Activated CD4-positive, alpha-beta T cell treated with anti-CD3 and anti-CD28 coated beads, Interleukin-2, amount 50 U/mL, for 4 hours (primary cell): Measurements from ENCODE around the gene NHLH1.
"Not testable (repeated sequence)": the region's sequence is repeated elsewhere in the genome, so short reads cannot be mapped to it uniquely, and the experiment has no call there.

Source experiments
- DNase-seq, 2 experiments: peaks; one replicate each; pipeline ENCODE4 v3.0.0-alpha.2; 2020

NHLH1 gene

DNA sequence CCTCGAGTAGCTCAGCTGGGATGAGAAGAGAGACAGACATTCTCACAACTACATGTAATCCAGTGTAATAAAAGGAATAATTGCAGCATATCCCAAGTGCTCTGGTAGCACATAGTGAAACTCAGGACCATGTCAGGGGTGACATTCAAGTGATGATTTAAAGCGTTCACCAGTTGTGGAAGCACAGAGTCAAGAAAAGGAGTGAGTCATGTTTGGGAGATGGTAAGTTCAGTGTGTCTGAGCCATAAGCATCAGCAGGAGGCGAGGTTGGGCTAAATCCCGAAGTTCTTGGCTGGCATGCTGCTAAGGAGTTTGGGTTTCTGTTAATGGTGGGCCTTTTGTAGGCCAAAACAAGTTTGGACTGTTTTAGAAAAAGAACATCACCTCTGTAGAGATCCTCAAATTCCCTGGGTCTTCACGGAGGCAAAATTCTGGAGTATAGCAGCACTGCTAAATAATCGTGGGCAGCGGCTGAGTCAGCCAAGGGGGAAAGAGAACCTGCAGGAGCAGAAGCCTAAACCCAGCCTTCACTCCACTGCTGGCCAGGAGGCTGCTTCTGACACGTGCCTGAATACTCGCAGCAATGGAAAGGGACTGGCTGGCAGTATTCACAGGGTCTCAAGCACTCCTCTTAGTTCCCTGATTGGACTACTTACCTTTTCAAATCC is 7.2 kb upstream of the NHLH1 start:
- no peak for DNase-seq

DNA sequence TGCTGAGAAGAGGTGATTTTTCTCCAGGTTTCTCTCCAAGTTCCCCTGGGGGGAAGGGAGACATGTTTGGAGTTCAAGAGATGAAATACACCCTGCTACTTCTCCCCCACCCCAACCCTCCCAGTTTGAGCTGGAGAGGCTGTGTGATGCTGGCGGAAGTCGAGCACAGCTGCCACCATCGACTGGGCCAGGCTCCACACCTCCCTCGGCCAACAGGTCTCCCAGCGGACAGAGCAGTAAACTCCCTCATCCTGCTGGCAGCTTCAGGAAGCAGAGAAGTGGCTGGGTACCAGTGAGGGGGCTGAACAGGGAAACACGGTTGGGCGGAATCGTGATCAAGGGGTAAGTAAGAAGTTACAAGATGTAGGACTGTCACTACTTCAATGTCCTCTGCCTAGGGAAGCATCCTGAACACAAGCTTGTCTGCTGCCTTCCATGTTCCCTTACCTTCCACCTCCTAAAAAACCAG is 6.6 kb upstream of the NHLH1 start:
- no peak for DNase-seq

DNA sequence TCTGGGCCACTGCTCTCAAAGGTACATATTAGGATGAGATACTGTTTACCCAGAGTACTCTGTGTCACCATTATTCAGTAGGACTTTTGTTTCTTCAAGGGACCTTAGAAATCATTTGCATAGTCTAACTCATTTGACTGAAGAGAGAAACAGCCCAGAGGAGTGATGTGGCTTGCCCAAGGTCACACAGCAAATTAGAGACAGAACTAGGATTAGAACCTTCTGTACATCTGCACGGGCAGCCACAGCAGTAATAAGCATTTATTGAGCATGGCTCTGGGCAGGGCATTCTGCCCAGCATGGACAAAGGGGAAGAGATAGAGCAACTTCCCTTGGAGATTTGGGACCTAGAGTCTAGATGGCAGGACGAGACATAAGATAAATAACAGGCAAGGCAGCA is 5.7 kb upstream of the NHLH1 start:
- no peak for DNase-seq

DNA sequence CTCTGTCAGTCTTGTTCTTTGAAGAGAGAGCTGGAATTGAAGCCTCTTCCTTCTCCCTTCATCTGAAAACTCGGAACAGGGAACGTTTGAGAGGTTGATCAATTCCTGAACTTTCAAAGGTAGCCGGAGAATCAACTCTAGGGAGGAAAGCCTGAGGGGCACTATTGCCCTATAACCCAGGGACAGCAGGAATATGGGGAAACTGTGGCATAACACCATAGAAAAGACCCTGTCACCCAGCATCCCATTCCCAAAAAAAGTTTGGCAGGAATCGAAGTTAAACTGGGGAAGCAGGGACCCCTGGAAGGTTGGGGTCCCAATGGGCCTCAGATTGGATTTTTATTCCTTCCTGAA is 5.1 kb upstream of the NHLH1 start:
- no peak for DNase-seq

DNA sequence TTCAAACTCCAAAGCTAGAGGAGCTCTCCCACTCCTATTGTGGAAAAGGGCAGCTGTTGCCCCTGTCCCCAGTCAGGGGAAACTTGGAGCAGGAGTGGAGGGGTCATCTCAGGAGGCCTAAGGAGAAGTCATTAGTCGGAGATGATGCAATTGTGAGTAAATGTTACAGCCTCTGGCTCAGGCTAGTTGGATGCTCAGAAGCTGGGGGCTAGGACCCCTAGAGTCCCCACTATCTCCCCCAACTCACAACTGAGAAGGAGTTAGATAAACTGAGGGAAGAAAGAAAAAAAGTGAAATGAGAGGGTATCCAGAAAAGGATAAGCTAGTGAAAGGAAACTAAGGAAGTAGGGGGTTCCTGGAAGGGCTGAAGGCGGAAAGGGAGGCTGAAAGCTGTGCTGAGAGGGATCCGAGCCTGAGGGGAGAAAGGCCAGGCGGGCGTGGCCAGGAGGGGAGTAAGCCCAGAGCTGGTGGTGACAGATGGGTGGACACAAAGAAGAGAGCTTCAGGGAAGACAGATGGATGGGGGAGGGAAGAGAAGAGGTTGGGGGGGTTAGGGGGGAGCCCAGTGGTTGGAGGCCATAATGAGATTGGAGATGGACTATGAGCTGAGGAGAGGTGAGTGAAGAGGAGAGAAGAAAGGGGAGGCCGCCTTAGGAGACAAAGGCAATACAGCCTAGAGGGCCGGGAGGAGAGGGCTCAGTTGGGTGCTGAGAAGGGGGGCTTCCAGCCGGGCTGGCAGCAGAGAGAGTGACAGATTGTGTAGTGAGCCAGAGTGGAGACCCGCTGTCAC is 4.5 kb upstream of the NHLH1 start:
- DNase-seq = no peak

DNA sequence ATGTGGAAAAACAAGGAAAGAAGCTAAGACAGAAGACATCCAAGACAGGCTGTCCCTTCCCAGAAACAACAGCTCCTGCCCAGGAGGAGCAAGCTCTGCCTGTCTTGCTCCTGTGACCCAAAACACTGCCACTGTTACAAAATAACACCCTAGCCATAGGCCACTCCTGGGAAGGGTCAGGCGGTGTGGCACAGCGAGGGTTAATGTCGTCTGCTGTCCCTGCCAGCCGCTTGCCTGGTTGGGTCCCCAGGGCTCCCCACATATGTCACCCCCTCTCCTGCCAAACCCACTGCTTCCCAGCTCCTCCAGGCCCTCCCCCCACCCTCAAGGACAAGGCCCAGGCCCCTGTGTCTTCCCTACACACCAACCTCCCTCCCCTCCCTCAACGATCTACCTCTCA is 3.9 kb upstream of the NHLH1 start:
- DNase-seq = no peak

DNA sequence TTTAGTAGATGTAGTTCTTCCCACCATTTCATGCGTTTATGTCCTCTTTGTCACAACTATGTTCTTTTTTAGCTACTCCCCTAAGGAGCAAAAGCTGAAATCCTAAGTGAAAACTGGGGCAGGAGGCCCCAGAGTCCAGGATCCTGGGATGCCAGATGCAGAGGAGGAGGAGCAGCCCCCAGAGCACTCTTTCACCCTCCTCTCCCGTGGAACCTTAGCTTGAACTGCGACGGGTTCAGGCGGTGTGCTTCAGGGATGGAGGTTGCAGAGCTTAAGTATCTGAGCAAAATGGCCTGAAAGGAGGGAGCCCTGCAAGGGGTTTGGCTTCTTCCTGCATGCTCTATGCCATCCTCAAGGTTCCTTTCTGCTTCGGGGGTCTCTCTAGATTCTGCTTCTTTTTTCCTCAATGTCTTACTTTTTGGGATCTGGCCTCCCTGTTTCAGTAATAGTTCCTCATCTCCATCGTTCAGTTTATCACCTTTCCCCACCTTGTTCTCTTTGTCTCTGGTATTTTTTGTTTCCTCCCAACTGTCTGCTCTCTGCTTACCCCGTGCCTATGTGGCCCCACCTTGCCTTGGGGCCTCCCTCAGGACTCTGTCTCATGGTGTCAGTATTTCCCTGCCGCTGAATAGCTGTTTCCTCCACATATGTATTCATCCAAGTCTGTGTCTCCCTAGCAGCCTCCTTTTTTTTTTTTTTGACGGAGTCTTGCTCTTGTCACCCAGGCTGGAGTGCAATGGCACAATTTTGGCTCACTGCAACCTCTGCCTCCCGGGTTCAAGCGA is 2.7 kb upstream of the NHLH1 start:
- no peak for DNase-seq

DNA sequence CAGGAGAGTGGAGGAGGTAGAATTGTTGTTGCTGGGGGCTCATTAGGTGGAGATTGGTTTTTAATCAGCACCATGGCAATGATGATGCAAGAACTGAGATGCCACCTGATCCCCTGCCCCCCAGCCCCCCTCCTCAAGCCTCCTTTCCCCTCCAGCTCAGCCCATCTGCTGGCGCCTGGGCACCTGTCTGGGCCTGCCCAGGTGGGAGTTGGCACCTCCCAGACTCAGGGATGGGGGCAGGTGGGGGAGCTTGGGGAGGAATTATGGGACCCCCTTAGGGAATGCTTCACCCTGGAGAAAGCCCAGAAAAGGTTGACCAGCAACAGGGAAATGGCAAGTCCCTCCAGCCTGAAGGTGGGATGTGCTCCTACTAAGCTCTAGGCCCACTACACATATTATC is 1.5 kb upstream of the NHLH1 start:
- no peak for DNase-seq

DNA sequence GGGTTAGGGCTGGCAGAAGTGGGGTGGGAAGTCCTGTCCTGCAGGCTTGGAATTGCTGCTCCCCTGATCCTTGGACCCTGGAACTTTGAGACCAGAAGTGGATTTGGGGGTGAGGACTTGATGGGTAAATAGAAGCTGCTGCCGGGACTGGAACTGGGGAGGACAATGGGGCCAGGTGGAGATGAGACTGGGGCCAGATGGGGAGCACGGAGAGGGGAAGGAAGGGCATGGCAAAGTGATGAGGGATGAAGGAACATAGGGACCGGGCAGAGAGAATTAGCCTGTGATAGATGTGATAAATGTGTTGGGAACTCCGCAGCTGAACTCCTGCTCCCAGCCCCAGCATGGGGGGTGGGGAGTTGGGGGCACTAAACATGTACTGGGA is 637 bp downstream of the NHLH1 start:
- no peak for DNase-seq

DNA sequence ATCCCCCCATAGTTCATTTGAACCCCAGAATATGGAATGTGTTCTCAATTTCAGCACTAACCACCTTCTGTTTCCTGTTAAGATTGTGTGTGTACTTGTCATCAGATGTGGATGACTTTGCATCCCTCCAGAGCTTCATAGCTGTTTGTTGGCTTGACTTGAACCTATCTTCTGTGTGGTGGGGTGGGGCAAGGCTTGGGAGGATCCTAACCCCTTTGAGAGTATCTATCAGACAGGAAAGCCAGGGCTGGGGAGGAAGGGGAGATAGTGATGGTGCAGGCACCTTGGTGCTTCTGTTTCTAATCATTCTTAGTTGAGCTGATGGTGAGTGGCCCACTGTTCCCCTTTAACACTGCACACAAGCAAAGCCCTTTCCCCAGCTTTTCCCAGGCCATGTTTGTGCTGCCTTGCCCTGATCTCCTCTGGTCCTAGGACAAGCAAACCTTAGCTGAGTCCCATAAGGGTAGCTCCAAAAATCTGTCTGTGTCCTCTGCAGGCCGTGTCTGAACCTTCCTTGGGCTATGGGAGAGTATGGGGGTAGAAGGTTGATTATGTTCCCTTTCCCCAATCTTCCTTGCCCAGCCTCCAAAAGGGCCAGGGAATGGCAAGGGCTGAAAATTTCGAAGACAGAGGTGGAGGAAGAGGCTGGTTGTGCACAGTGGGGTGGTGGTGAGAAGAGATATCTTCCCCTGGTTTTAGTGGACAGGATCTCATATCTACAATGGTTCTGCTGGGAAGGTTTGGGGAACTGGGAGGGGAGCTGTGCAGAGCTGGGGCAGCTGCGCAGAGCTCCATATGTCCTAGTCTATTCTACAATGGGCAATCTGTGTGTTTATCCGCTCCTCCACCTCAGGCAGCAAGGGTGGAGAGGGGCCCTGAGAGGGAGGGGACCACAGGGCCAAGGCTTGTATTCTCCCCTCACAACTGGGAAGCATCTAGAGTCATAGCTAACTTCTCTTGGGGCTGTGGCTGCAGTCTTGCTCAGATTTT is 1.4 kb downstream of the NHLH1 start:
- no peak for DNase-seq

DNA sequence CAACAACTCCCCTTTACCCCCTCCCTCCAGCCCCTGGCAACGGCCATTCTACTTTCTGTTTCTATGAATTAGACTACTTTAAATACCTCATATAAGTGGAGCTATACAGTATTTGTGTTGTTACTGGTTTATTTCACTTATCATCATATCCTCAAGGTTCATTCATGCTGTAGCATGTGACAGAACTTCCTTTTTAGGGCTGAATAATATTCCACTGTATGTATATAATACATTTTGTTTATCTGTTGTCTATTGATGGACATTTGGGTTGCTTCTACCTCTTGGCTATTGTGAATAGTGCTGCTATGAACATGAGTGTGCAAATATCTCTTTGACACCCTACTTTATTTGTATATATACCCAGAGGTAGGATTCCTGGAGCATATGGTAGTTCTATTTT is 2.2 kb downstream of the NHLH1 start:
- DNase-seq = no peak

DNA sequence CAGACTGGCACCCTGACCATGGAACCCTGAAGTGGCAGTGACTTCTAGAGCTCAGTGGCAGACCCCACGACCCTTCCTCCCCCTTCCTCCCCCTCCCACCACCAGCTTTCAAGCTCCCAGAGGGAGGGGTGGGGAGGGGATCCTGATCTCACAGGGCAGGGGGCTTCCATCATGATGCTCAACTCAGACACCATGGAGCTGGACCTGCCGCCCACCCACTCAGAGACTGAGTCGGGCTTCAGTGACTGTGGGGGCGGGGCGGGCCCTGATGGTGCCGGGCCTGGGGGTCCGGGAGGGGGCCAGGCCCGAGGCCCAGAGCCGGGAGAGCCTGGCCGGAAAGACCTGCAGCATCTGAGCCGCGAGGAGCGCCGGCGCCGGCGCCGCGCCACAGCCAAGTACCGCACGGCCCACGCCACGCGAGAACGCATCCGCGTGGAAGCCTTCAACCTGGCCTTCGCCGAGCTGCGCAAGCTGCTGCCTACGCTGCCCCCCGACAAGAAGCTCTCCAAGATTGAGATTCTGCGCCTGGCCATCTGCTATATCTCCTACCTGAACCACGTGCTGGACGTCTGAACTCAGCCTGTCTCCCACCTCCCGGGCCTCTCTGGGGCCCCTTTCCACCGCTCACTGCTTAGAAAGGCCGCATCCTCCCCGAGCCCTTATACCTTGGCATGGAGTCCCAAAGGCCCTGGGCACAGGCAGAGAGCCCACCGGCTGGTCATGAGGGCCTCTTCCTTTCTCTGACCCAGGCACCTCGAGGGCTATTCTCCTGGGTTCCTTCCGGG is 3.9 kb downstream of the NHLH1 start:
- DNase-seq = no peak

DNA sequence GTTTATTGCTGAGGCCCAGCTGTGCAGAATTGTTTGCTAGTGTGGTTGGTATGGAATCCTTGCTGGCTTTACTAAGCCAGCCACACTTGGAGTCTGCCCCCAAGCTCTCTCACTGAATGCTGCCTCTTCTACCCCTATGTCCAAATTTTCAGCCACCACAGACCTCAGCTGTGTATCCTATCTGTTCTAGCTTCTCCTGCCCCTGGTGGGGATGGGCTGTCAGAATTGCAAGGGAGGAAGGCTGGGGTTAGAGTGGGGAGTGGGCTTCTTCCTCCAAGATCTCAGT is 4.4 kb downstream of the NHLH1 start:
- DNase-seq = no peak

DNA sequence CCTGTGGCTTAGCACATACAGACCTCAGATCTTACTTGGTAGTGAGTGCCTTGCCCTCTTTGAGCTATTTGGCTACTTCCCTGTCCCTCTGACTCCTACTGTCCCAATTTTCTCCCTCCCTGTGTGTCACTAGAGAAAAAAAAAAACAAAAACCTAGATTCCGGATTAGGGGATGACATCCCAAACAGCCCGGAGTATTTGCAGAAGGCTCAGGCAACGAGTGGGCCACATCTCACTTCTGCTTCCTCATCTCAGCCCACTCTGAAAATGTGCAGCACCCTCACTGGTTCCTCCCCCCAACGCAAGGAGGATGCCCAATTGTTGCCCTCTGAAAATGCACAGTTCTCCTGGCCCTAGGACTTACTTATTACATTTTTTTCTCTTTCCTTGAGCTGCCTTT is 4.9 kb downstream of the NHLH1 start:
- DNase-seq = no peak

DNA sequence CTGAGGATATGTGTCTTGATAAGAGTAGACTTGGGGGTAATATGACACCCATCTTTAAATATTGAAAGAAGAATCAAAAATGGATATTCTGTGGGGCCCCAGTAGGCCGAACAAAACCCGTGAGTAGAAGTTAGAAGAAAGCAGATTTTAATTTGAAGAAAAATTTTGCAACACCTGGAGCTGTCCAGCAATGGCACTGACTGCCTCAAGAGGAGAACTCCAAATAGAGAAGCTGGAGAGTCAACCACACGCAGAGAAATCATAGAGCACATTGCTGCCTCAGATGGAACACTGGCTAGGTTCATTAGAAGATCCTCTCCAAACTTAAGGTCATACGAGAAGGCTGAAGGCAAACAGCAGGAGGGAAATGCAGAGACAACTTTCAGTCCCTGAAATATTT is 6.8 kb downstream of the NHLH1 start:
- DNase-seq = no peak

DNA sequence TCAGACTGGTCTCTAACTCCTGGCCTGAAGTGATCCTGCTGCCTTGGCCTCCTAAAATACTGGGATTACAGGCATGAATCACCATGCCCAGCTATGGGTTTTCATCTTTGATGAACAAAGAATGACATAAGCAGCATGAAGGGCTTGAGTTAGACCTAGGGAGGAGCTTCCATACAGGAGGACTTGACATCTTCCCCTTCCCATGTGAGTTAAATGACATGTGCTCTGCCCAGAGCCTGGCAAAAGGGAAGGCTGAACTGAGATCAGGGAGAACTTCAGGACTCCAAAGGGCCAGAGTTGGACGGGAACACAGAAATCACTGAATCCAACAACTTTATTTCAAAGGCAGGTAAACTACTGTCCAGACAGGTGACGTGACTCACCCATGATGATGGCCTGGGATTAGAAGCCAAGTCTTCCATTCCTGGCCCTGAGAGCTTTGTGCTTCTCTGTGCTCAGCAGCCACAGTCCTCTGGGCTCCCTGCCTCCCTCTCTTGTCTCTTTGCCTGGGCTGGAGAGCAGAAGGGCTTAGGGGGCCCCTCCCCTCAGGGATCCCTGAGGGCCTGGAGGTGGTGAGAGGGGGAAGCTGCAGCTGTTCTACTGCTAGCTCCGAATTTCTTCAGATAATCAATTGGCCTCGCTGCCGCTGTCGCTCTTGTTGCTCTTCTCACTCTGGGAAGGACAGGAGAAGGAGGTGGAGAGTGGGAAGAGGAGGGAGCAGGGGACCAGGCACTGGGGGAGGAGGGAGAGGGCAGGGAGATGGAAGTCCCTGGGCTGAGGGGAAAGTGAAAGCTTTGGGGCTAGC is 7.6 kb downstream of the NHLH1 start:
- no peak for DNase-seq

DNA sequence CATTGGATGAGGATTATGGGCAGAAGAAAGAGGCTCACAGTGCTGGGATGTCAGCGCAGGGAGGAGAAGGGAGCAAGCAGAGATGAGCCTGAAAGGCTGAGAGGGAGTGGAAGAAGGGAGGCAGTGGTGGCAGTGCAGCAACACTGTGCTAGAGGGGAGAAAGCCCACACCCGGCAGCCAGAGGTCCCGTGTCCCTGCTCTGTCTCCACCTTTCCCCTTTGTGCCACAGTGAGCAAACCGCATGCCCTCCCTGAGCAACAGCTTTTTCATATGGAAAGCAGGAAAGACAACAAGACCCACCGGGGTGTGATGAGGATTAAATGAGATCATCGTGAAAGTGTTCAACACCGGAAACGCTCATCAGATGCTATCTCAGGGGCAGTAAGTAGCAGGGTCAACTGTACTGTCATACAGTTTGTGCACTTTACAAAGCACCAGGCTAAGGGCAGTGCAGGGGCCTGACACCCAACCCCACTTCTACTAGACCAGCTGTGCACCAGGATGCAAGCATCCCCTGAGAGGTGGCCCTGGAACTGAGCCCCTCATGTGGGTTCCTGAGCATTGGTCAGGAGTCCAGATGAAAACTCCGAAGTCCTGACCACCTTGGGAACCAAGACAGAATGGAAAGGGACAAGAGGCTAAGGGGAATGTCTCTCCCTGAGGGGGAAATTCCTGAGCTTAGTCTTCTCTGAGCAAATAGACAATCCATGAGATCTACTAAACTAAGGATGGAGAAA is 9.1 kb downstream of the NHLH1 start:
- no peak for DNase-seq

DNA sequence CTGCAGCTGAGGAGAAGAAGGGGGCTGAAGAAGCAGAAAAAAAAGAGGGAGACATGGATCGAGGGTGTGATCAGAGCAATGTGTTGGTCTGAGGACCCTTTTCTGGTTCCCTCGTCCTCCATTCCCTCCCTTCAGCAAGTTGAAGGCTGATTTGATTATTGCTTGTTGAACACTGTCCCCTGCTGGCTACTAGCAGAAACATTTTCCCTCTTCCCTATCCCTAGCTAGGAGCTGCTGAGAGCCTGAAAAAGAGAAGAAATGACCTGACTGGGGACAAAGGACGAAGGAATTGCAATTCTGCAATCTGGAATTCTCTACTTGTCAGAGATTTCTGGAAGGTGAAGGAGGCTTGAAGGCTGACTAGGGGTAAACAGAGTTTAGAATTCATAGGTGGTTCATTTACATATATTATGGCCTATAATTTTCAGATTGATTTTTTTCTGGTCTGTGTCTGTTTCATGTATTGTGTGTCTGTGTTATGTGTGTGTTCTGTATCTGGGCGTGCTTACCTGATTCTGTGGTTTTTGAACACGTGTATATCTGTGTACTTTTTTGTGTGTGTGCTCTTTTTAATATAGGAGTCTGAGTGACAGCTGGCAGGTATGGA is 9.8 kb downstream of the NHLH1 start:
- DNase-seq = no peak

DNA sequence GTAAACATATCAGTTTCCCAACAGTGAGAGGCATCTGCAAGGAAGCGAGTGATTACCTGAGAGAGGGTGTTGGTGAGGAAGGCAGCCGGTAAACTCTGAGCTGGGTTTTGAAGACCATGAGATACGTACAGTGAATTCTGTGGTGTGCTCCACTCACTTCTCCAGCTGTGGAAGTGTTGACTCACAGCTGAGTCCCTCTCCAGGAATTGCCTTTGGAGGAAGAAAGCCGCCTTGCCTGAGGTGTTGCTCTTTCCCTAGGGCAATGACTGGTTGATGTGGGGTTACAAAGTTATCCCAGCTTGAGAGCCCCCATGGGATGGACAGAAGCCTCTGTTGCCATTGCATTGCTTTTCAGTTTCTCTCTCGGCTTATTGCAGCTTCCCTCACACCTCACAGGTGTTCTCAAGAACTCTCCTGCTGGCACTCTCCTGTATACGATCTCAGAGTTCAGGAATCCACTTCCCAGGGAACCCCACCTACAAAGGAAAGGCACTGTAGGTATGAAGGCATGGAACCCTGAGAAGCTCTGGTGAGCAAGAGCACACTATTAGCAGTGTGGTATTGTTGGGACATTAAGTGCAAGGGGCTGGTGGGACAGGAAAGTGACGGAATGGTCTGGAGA is 10.8 kb downstream of the NHLH1 start:
- no peak for DNase-seq

DNA sequence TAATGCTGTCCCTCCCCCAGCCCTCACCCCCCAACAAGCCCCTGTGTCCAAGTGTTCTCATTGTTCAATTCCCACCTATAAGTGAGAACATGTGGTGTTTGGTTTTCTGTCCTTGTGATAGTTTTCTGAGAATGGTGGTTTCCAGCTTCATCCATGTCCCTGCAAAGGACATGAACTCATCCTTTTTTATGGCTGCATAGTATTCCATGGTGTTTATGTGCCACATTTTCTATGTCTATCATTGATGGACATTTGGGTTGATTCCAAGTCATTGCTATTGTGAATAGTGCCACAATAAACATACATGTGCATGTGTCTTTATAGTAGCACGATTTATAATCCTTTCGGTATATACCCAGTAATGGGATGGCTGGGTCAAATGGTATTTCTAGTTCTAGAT is 17.9 kb downstream of the NHLH1 start:
- DNase-seq = not testable (repeated sequence)
